IMR-90 (cell line): ENCODE results near the gene MORN4. TPM values are rescaled to one million over a fixed set of nuclear protein-coding genes. Genes with fewer than 3 reads are reported as not detected.
A peak's percentile ranks its signal among the peaks of the same experiment; 100 is the strongest.

ENCODE experiments used
- ATAC-seq: fragments of 200-7000 bp; cut with Tn5 transposase; 2 replicates; pipeline ENCODE4 v1.9.1; 2020; ENCODE audit warnings: low read depth, mild to moderate bottlenecking, moderate library complexity
- BruUV-seq: library from RNA; stranded (reverse); fragments of 400-500 nt; replicated peaks from 2 replicates; lab custom pipeline; 2021; lab: Mats Ljungman, UMichigan
- CTCF ChIA-PET: fragments of 300-600 bp; formaldehyde crosslinking; extraction: SDS; loops from one replicate; lab custom pipeline; 2021; ENCODE audit warnings: antibody characterized with exemption; lab: Yijun Ruan, JAX
- POLR2A ChIA-PET: fragments of 300-600 bp; sonication (Branson Sonifier 250); formaldehyde crosslinking; loops from one replicate; lab custom pipeline; 2022; ENCODE audit warnings: antibody characterized with exemption; ENCODE audit not compliant: unreplicated experiment; lab: Charles Lee
- DNase-seq: peaks from one replicate; pipeline ENCODE4 v3.0.0; 2013
- H2AFZ ChIP-seq: replicated peaks from 2 replicates; pipeline ENCODE3; 2013; ENCODE audit warnings: low read length, mild to moderate bottlenecking; ENCODE audit not compliant: poor library complexity
- H2AK5ac ChIP-seq: 2 replicates; pipeline ENCODE4 v1.6.1; 2013; ENCODE audit warnings: low read depth, low read length, inconsistent platforms
- H2AK9ac ChIP-seq: replicated peaks from 2 replicates; pipeline ENCODE3; 2013; ENCODE audit warnings: mild to moderate bottlenecking, low read depth, low read length, moderate library complexity; ENCODE audit not compliant: poor library complexity
- H2BK120ac ChIP-seq: 2 replicates; pipeline ENCODE4 v1.6.1; 2013; ENCODE audit warnings: low read depth, low read length, inconsistent platforms
- H2BK15ac ChIP-seq: 3 replicates; pipeline ENCODE4 v1.6.1; 2013; ENCODE audit warnings: low read depth, low read length, inconsistent platforms
- H2BK20ac ChIP-seq: 2 replicates; pipeline ENCODE4 v1.6.1; 2013; ENCODE audit warnings: low read depth, mild to moderate bottlenecking, inconsistent platforms, low read length, moderate library complexity
- H2BK5ac ChIP-seq: 2 replicates; pipeline ENCODE4 v1.6.1; 2013; ENCODE audit warnings: mild to moderate bottlenecking, low read depth, low read length, inconsistent platforms; ENCODE audit not compliant: poor library complexity, severe bottlenecking
- H3K14ac ChIP-seq: replicated peaks from 2 replicates; pipeline ENCODE4 v1.6.1; 2013; ENCODE audit warnings: low read depth, low read length, inconsistent platforms
- H3K18ac ChIP-seq: 2 replicates; pipeline ENCODE4 v1.6.1; 2013; ENCODE audit warnings: low read depth, low read length, control low read depth
- H3K23ac ChIP-seq: 2 replicates; pipeline ENCODE4 v1.6.1; 2013; ENCODE audit warnings: low read depth, low read length, inconsistent platforms
- H3K27ac ChIP-seq: 2 replicates; pipeline ENCODE4 v1.5.1; 2013; ENCODE audit warnings: mild to moderate bottlenecking, control low read depth, low read length; ENCODE audit not compliant: insufficient read depth
- H3K27me3 ChIP-seq: 2 replicates; pipeline ENCODE4 v1.6.1; 2013; ENCODE audit warnings: low read length; ENCODE audit not compliant: control insufficient read depth, insufficient read depth
- H3K36me3 ChIP-seq: 2 replicates; pipeline ENCODE4 v1.6.1; 2013; ENCODE audit warnings: low read length, mixed read lengths; ENCODE audit not compliant: control insufficient read depth, insufficient read depth
- H3K4ac ChIP-seq: 2 replicates; pipeline ENCODE4 v1.6.1; 2013; ENCODE audit warnings: low read depth, low read length, inconsistent platforms
- H3K4me1 ChIP-seq: 2 replicates; pipeline ENCODE4 v1.6.1; 2013; ENCODE audit warnings: low read length, mixed read lengths; ENCODE audit not compliant: control insufficient read depth, insufficient read depth
- H3K4me2 ChIP-seq: 2 replicates; pipeline ENCODE4 v1.6.1; 2013; ENCODE audit warnings: low read depth, mild to moderate bottlenecking, control low read depth, low read length, moderate library complexity
- H3K4me3 ChIP-seq: 2 replicates; pipeline ENCODE4 v1.5.1; 2013; ENCODE audit warnings: low read depth, mild to moderate bottlenecking, control low read depth, low read length, moderate library complexity; ENCODE audit not compliant: insufficient read depth
- H3K56ac ChIP-seq: 2 replicates; pipeline ENCODE4 v1.6.1; 2013; ENCODE audit warnings: low read length, inconsistent platforms; ENCODE audit not compliant: insufficient read depth; ENCODE audit errors: extremely low read depth
- H3K79me1 ChIP-seq, 2 experiments: 2 replicates each; pipeline ENCODE4 v1.6.1; 2013; ENCODE audit warnings: low read length in 2 of 2, inconsistent platforms in 1 of 2, low read depth in 1 of 2
- H3K9ac ChIP-seq: 2 replicates; pipeline ENCODE4 v1.6.1; 2013; ENCODE audit warnings: low read depth, low read length, control low read depth
- H3K9me1 ChIP-seq: 2 replicates; pipeline ENCODE4 v1.6.1; 2013; ENCODE audit warnings: low read length, inconsistent platforms; ENCODE audit not compliant: insufficient read depth
- H3K9me3 ChIP-seq: 2 replicates; pipeline ENCODE4 v1.6.1; 2013; ENCODE audit warnings: low read length; ENCODE audit not compliant: control insufficient read depth, insufficient read depth
- H4K20me1 ChIP-seq: 2 replicates; pipeline ENCODE4 v1.6.1; 2013; ENCODE audit warnings: low read length, inconsistent platforms; ENCODE audit not compliant: insufficient read depth
- H4K5ac ChIP-seq: 2 replicates; pipeline ENCODE4 v1.6.1; 2013; ENCODE audit warnings: mild to moderate bottlenecking, low read depth, low read length, control low read depth
- H4K8ac ChIP-seq, 2 experiments: 2 replicates each; pipeline ENCODE4 v1.6.1; 2013; ENCODE audit warnings: low read depth in 2 of 2, low read length in 2 of 2, control low read depth in 1 of 2, inconsistent platforms in 1 of 2
- H4K91ac ChIP-seq: 2 replicates; pipeline ENCODE4 v1.6.1; 2013; ENCODE audit warnings: low read depth, low read length, inconsistent platforms; ENCODE audit not compliant: insufficient read depth
- BHLHE40 ChIP-seq: fragments of 150-350 bp; IDR thresholded peaks from 2 replicates; pipeline ENCODE4 v1.6.1; 2016; ENCODE audit warnings: mild to moderate bottlenecking, low read depth, low read length
- CEBPB ChIP-seq: IDR thresholded peaks from 2 replicates; pipeline ENCODE4 v1.6.1; 2012; ENCODE audit warnings: low read depth, low read length, improper control_type of control experiment
- CHD1 ChIP-seq: IDR thresholded peaks from 2 replicates; pipeline ENCODE4 v1.6.1; 2012; ENCODE audit warnings: low read depth, low read length, improper control_type of control experiment
- CTCF ChIP-seq: conservative IDR thresholded peaks from 2 replicates; pipeline ENCODE4 v1.5.1; 2012; ENCODE audit warnings: mild to moderate bottlenecking, low read depth, low read length, improper control_type of control experiment
- FOS ChIP-seq: fragments of 150-350 bp; IDR thresholded peaks from 2 replicates; pipeline ENCODE4 v1.6.1; 2016; ENCODE audit warnings: low read depth, low read length
- MAZ ChIP-seq: IDR thresholded peaks from 2 replicates; pipeline ENCODE4 v1.6.1; 2012; ENCODE audit warnings: low read depth, mild to moderate bottlenecking, low read length, improper control_type of control experiment, moderate library complexity, borderline replicate concordance
- MXI1 ChIP-seq: IDR thresholded peaks from 2 replicates; pipeline ENCODE4 v1.6.1; 2012; ENCODE audit warnings: low read depth, mild to moderate bottlenecking, low read length, moderate library complexity, borderline replicate concordance
- NFE2L2 ChIP-seq: fragments of 150-350 bp; IDR thresholded peaks from 2 replicates; pipeline ENCODE4 v1.6.1; 2016; ENCODE audit warnings: low read depth, mild to moderate bottlenecking, low read length
- POLR2A ChIP-seq: IDR thresholded peaks from 2 replicates; pipeline ENCODE4 v1.6.1; 2012; ENCODE audit warnings: mild to moderate bottlenecking, low read depth, low read length
- RAD21 ChIP-seq: IDR thresholded peaks from 2 replicates; pipeline ENCODE4 v1.6.1; 2012; ENCODE audit warnings: low read length, improper control_type of control experiment
- RCOR1 ChIP-seq: IDR thresholded peaks from 2 replicates; pipeline ENCODE4 v1.6.1; 2012; ENCODE audit warnings: mild to moderate bottlenecking, low read length, improper control_type of control experiment; ENCODE audit not compliant: insufficient replicate concordance
- RFX5 ChIP-seq: IDR thresholded peaks from 2 replicates; pipeline ENCODE4 v1.8.0; 2012; ENCODE audit warnings: low read depth, mild to moderate bottlenecking, low read length, moderate library complexity
- SMC3 ChIP-seq: fragments of 150-350 bp; IDR thresholded peaks from 2 replicates; pipeline ENCODE4 v1.6.1; 2016; ENCODE audit warnings: low read depth, mild to moderate bottlenecking, antibody characterized with exemption, low read length, moderate library complexity
- USF2 ChIP-seq: fragments of 150-350 bp; IDR thresholded peaks from 2 replicates; pipeline ENCODE4 v1.6.1; 2017; ENCODE audit warnings: mild to moderate bottlenecking, antibody characterized with exemption, low read length, low read depth
- WGBS, 2 experiments: methylation state at CpG; one replicate each; pipeline versions ENCODE4 v1.1.5 to v1.1.7; 2013; ENCODE audit warnings: missing lambda C conversion rate in 2 of 2; ENCODE audit not compliant: insufficient read length in 1 of 2; ENCODE audit errors: extremely low coverage in 2 of 2; 5-methylcytosine and 5-hydroxymethylcytosine counted together
- dilution Hi-C: fragments of 300-500 bp; cut with HindIII; formaldehyde crosslinking; loops from one replicate; pipeline ENCODE4 v1.14.3; 2018; ENCODE audit warnings: low sequenced_read_pairs; ENCODE audit not compliant: unreplicated experiment
- in situ Hi-C: fragments of 300-500 bp; cut with MboI; formaldehyde crosslinking; loops from 3 replicates; pipeline ENCODE4 v1.14.3; 2019; ENCODE audit warnings: low sequenced_read_pairs, inconsistent platforms, mixed read lengths
- intact Hi-C: fragments of 100-400 bp; cut with micrococcal nuclease; formaldehyde crosslinking; loops from 2 replicates; pipeline ENCODE4 v1.10.0; 2022
- polyA plus RNA-seq, 3 experiments: library from polyadenylated mRNA; depleted of rRNA; stranded (reverse); fragments of >200 nt; gene quantifications; 2 replicates each; pipeline ENCODE4 v1.2.3, GENCODE V29; 2012; ENCODE audit warnings: low replicate concordance in 1 of 3
- total RNA-seq: library from RNA; depleted of rRNA; stranded (reverse); fragments of >200 nt; gene quantifications from 2 replicates; pipeline ENCODE4 v1.2.3, GENCODE V29; 2012

MORN4 gene
- total and polyA plus RNA-seq, 2 of the 4 experiments (the other 2 are of a cell fraction) = 3.2 to 8.4 TPM

GRCh38 chr10:97648562-97649404 is 15.5 kb upstream of the MORN4 start:
- peak overlapping the region; percentile 100 for H2AK5ac ChIP-seq
- H3K27me3 ChIP-seq = no peaks in the 10 kb centered on the region
- peaks cover 11% of the 10 kb centered on the region; the same call in 1 of the 2 replicates for H4K20me1 ChIP-seq
- no peaks in the 10 kb centered on the region for H3K9me3 ChIP-seq
- H3K9ac ChIP-seq = peak overlapping the region; percentile 51
- H3K4me3 ChIP-seq = no peak overlapping the region
- peak overlapping the region; percentile 99 for H3K27ac ChIP-seq
- intact Hi-C loops = loop anchor here (1.0 kb wide), 1 partner anchor 7 kb away; no protein-coding TSS in a partner anchor
- peak overlapping the region; percentile 97 for H4K91ac ChIP-seq
- in situ Hi-C loops = no loop called here
- H3K9me1 ChIP-seq = peaks cover 22% of the 10 kb centered on the region
- ChIA-PET CTCF (interaction anchor here (0.8 to 1.1 kb wide), 2 partner anchors 53 to 77 kb away, joined by 3 to 4 read pairs; no protein-coding TSS in a partner anchor), POLR2A (interaction anchor here (1.0 kb wide), 1 partner anchor 9 kb away, joined by 42 read pairs; no protein-coding TSS in a partner anchor)
- peak overlapping the region; percentile 95 for H3K4ac ChIP-seq
- H3K4me1 ChIP-seq = peaks cover 19% of the 10 kb centered on the region
- H2BK15ac ChIP-seq = peak overlapping the region; percentile 92
- H4K5ac ChIP-seq = peak overlapping the region; percentile 85
- peak; percentile 96 for DNase-seq
- dilution Hi-C loops = no loop called here
- peak overlapping the region; percentile 4 for H2AFZ ChIP-seq
- H3K56ac ChIP-seq = peak overlapping the region; percentile 83
- H2BK5ac ChIP-seq = peak overlapping the region; percentile 94
- peak overlapping the region; percentile 84 for H2AK9ac ChIP-seq
- H3K4me2 ChIP-seq = peak overlapping the region; percentile 59
- no TSS peak for BruUV-seq
- peak overlapping the region; percentile 90 for H3K14ac ChIP-seq
- WGBS, 2 experiments = 46% methylated on average over 5 of the region's 5 CpGs; no CpG with 5 or more reads in 1 of the 2 experiments
- H2BK20ac ChIP-seq = peak overlapping the region; percentile 96
- H2BK120ac ChIP-seq = peak overlapping the region; percentile 97
- ATAC-seq = peak; percentile 92
- peak overlapping the region; percentile 61 to 92 for H4K8ac ChIP-seq
- H3K36me3 ChIP-seq = peaks cover 30% of the 10 kb centered on the region
- peak overlapping the region; percentile 95 for H3K23ac ChIP-seq
- H3K18ac ChIP-seq = peak overlapping the region; percentile 64
- H3K79me1 ChIP-seq = peaks cover 39 to 71% of the 10 kb centered on the region in 2 experiments
- TF ChIP-seq CTCF (no peak), RCOR1 (no peak), RFX5 (no peak), FOS (peak; percentile 86), CEBPB (no peak), USF2 (peak; percentile 62; the same call in 1 of the 2 replicates), MXI1 (no peak), SMC3 (no peak), CHD1 (no peak), NFE2L2 (no peak), MAZ (no peak), RAD21 (no peak; the same call in 1 of the 2 replicates), BHLHE40 (no peak), POLR2A (peak; percentile 66; the same call in 1 of the 2 replicates)
